HEK293T (cell line): ENCODE data around the gene RESP18.

Experiments
- CTCF ChIA-PET: fragments of 350-600 bp; formaldehyde crosslinking; extraction: SDS; loops from one replicate; lab custom pipeline; 2021; ENCODE audit warnings: antibody characterized with exemption, inconsistent platforms; lab: Yijun Ruan, JAX
- POLR2A ChIA-PET: fragments of 350-600 bp; formaldehyde crosslinking; extraction: SDS; loops from one replicate; lab custom pipeline; 2020; ENCODE audit warnings: antibody characterized with exemption, inconsistent platforms; lab: Yijun Ruan, JAX
- DNase-seq: peaks from one replicate; pipeline ENCODE4 v3.0.0; 2012; ENCODE audit warnings: mixed read lengths; ENCODE audit errors: extremely low spot score
- ARNT ChIP-seq: fragments of 450-650 bp; IDR thresholded peaks from 2 replicates; pipeline ENCODE4 v1.6.1; 2017; ENCODE audit warnings: mild to moderate bottlenecking
- BHLHE40 ChIP-seq: fragments of 450-650 bp; IDR thresholded peaks from 2 replicates; pipeline ENCODE4 v1.6.1; 2016; ENCODE audit warnings: mild to moderate bottlenecking, moderate library complexity, borderline replicate concordance
- CTBP1 ChIP-seq: fragments of 450-650 bp; IDR thresholded peaks from 2 replicates; pipeline ENCODE4 v1.6.1; 2016; ENCODE audit warnings: borderline replicate concordance
- ELF4 ChIP-seq: fragments of 450-650 bp; IDR thresholded peaks from 2 replicates; pipeline ENCODE4 v1.6.1; 2017; ENCODE audit warnings: antibody characterized with exemption
- FOXA1 ChIP-seq: fragments of 450-650 bp; IDR thresholded peaks from 2 replicates; pipeline ENCODE4 v1.6.1; 2016; ENCODE audit warnings: mild to moderate bottlenecking
- FOXK2 ChIP-seq: fragments of 450-650 bp; IDR thresholded peaks from 2 replicates; pipeline ENCODE4 v1.6.1; 2016; ENCODE audit warnings: mild to moderate bottlenecking
- FOXM1 ChIP-seq: fragments of 450-650 bp; IDR thresholded peaks from 2 replicates; pipeline ENCODE4 v1.6.1; 2017; ENCODE audit warnings: mild to moderate bottlenecking, borderline replicate concordance
- HDGF ChIP-seq: fragments of 450-650 bp; IDR thresholded peaks from 2 replicates; pipeline ENCODE4 v1.6.1; 2017; ENCODE audit warnings: antibody characterized with exemption, borderline replicate concordance
- L3MBTL2 ChIP-seq: fragments of 450-650 bp; conservative IDR thresholded peaks from 2 replicates; pipeline ENCODE4 v1.6.1; 2016; ENCODE audit warnings: mild to moderate bottlenecking
- LEF1 ChIP-seq: fragments of 450-650 bp; IDR thresholded peaks from 2 replicates; pipeline ENCODE4 v1.6.1; 2017; ENCODE audit warnings: mild to moderate bottlenecking, borderline replicate concordance
- NFRKB ChIP-seq: fragments of 450-650 bp; IDR thresholded peaks from 2 replicates; pipeline ENCODE4 v1.6.1; 2016; ENCODE audit warnings: mild to moderate bottlenecking, moderate library complexity
- SP1 ChIP-seq: fragments of 450-650 bp; IDR thresholded peaks from 2 replicates; pipeline ENCODE4 v1.6.1; 2017
- SUZ12 ChIP-seq: fragments of 450-650 bp; IDR thresholded peaks from 2 replicates; pipeline ENCODE4 v1.6.1; 2016; ENCODE audit warnings: mild to moderate bottlenecking
- TARDBP ChIP-seq: fragments of 450-650 bp; IDR thresholded peaks from 2 replicates; pipeline ENCODE4 v1.6.1; 2016
- ZNF384 ChIP-seq: fragments of 450-650 bp; IDR thresholded peaks from 2 replicates; pipeline ENCODE4 v1.6.1; 2016
- TF ChIP-seq, protein P1 (sequence below): fragments of 450-650 bp; IDR thresholded peaks from 2 replicates; pipeline ENCODE4 v1.6.1; 2016

The RESP18 gene

DNA sequence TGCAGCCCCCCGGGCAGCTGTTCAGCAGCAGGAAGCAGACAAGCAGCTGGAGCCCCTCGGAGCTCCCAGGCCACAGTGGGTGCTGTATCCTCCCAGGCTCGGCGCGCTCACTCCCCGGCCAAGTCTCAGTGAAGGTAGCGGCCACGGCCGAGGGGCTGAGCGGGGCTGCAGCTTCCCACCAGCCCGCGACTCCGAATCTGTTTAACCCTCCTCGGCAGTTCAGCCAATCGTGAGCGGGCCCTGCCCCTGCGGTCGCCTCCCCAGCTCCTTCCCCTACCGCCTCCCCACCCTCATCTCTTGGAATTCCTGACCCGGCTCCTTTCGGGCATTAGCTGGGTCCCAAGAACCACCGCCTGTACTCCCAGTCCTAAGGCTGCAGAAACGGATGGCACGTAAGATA lies at the start of gene RESP18:
RESP18 (minus strand) TSS at position 203 of the 400 bp plus-strand sequence.
- DNase-seq, result no peak
- ChIA-PET POLR2A (no interaction called here), CTCF (no interaction called here)
- TF ChIP-seq NFRKB (no peak), L3MBTL2 (no peak), FOXA1 (no peak), ELF4 (no peak)

DNA sequence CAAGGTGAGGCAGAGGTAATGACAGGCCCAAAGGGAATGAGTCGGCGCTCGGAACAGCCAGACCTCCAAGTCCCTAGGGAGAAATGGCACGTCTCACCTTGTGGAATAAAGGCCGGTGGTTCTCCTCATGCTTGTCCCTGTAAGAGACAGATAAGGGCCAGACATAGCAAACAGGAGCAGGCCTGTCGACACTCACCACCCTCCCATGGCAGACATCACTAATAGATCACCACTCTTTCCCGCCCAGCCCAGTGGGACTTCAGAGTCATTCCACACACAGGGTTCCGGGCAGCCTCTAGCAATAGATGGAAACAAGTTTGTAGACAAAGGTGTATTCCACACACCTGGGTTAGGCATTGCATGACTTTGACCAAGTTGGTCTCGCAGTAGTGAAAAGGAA lies 48.9 kb upstream of the RESP18 start:
- no peak for DNase-seq
- TF ChIP-seq SP1 (no peak), L3MBTL2 (no peak), SUZ12 (no peak), ZNF384 (no peak), FOXM1 (no peak), TARDBP (no peak), FOXK2 (no peak), FOXA1 (no peak), HDGF (no peak), NFRKB (no peak), CTBP1 (no peak), ARNT (no peak), ELF4 (no peak), LEF1 (no peak), BHLHE40 (no peak)
- TF ChIP-seq, protein P1, sequence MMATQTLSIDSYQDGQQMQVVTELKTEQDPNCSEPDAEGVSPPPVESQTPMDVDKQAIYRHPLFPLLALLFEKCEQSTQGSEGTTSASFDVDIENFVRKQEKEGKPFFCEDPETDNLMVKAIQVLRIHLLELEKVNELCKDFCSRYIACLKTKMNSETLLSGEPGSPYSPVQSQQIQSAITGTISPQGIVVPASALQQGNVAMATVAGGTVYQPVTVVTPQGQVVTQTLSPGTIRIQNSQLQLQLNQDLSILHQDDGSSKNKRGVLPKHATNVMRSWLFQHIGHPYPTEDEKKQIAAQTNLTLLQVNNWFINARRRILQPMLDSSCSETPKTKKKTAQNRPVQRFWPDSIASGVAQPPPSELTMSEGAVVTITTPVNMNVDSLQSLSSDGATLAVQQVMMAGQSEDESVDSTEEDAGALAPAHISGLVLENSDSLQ, result no peak
- ChIA-PET CTCF (no interaction called here), POLR2A (no interaction called here)

DNA sequence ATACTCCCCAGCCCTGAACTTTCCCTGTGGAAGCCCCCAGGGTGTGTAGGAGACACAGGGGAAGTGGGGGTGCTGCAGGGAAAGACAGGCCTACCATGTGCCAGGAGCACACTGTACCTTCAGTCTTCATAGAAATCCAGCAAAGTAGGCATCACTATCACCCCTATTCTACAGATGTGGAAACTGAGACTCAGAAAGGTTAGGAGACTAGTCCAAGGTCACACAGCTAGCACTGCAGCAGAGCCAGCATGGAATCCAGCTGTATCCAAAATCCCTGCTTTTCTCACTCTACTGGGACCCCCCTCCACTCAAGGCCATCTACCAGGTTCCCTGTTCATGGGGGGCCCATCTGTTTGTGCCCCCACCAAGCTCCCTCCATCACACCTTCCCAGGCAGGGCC lies 48.4 kb upstream of the RESP18 start:
- ChIA-PET POLR2A (no interaction called here), CTCF (no interaction called here)
- TF ChIP-seq CTBP1 (no peak), NFRKB (no peak)
- no peak for DNase-seq

DNA sequence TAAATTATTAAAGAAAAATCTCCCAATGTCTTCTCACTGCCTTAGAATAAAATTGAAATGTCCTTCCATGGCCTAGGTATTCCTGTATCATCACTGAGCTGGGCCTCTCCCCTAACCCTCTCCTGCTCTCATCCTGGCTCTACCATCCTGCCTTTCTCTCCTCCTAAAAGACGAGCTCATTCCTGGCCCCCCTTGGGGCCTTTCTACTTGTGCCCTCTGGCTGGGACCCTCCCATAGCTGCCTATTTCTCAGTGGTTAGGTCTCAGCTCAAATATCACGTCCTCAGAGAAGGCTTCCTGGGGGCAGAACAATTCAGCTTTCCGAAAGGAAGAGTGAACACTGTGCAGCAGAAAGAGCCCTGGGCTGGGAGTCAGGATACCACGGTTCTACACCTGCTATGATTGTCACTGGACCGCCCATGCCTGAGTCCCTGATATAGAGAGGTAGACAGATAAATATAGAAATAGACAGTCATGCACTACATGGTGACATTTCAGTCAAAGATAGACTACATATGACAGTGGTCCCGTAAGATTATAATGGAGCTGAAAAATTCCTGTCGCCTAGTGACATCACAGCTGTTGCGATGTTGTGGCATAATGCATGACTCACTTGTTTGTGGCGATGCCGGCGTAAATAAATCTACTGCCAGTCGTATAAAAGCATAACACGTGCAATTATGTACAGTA lies 45.8 kb upstream of the RESP18 start:
- DNase-seq, result no peak
- ChIA-PET POLR2A (interaction anchor here (1.6 kb wide), 1 partner anchor 9 kb away, joined by 5 read pairs; the partner anchor contains the start of gene DNPEP), CTCF (interaction anchor here (0.6 kb wide), 1 partner anchor 258 kb away, joined by 3 read pairs; no protein-coding TSS in a partner anchor)
- TF ChIP-seq SP1, result no peak
- no peak for TF ChIP-seq FOXK2

DNA sequence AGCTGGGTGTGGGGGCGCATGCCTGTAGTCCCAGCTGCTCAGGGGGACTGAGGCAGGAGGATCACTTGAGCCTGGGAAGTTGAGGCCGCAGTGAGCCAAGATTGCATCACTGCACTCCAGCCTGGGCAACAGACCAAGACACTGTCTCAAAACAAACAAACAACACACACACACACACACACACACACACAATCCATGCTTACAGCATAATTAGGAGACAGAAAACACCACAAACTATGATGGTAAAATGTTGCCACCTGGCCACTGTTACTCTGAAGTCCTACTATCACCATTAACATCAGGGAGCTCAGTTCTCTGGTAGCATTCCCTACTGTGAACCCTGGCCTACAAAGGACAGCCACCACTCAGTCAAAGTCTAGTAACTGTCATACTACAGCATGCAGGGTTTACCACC lies 36.9 kb upstream of the RESP18 start:
- TF ChIP-seq HDGF (no peak), L3MBTL2 (no peak), SUZ12 (no peak), ELF4 (no peak), SP1 (no peak), LEF1 (no peak), FOXA1 (no peak), FOXM1 (no peak), BHLHE40 (no peak), TARDBP (no peak), FOXK2 (no peak), ZNF384 (no peak), NFRKB (no peak), CTBP1 (no peak), ARNT (no peak)
- TF ChIP-seq, protein P1, result no peak
- CTCF ChIA-PET, result interaction anchor here (0.6 kb wide), 1 partner anchor 326 kb away, joined by 4 read pairs; no protein-coding TSS in a partner anchor
- POLR2A ChIA-PET, result no interaction called here
- no peak for DNase-seq

DNA sequence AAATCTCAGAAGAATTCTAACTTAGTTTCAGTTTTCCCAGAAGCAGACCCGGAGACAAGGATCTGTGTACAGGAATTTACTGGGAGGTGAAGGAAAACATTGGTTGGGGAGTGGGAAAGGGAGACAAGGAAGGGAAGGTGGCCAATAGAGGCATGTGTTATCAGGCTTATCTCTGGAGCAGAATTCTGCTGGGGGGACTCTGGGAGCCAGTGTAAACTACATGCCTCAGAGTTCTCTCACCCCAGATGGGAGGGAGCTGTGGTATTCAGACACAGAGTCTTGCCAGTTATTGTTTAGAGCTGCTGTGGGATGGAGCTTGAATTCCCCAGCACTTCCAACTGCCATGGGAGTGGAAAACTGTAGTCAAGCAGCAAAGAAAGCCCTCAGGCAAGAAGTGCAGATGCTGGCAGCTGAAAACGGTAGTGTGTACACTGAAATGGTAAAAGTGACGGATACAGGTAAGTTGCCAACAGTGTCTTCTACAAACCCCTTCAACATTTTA lies 36.2 kb upstream of the RESP18 start:
- ChIA-PET POLR2A (no interaction called here), CTCF (no interaction called here)
- no peak for DNase-seq
- no peak for TF ChIP-seq FOXK2
- TF ChIP-seq SUZ12, result no peak
- TF ChIP-seq, protein P1, result no peak
- TF ChIP-seq NFRKB, result no peak
- no peak for TF ChIP-seq BHLHE40
- no peak for TF ChIP-seq ELF4
- no peak for TF ChIP-seq HDGF
- no peak for TF ChIP-seq FOXM1
- TF ChIP-seq L3MBTL2, result no peak
- TF ChIP-seq CTBP1, result no peak
- no peak for TF ChIP-seq ARNT
- TF ChIP-seq LEF1, result no peak
- no peak for TF ChIP-seq ZNF384
- no peak for TF ChIP-seq FOXA1
- TF ChIP-seq TARDBP, result no peak
- TF ChIP-seq SP1, result no peak
